ENCODE data around the gene MECR.

MECR gene

GRCh38 chr1:29253180-29253579 is 22.4 kb upstream of the MECR start:
- Histone ChIP-seq H3K27me3 (replicated peaks; ENCODE audit: control insufficient read depth, insufficient read depth, low read length) (peaks cover under 1% of the 10 kb centered on the region), H3K4me3 (replicated peaks; ENCODE audit: low read depth, low read length) (no peak overlapping the region), H3K36me3 (ENCODE audit: control insufficient read depth, insufficient read depth, low read length) (no peaks in the 10 kb centered on the region)
- no peak for TF ChIP-seq CTCF (IDR thresholded peaks at IDR 0.05; ENCODE audit: insufficient read depth, low read length, poor library complexity, severe bottlenecking)
- no peak for DNase-seq (ENCODE audit: extremely low read depth, insufficient read length)

GRCh38 chr1:29251164-29252124 is 20.7 kb upstream of the MECR start:
- H3K27me3 ChIP-seq (replicated peaks; ENCODE audit: control insufficient read depth, insufficient read depth, low read length) = no peaks in the 10 kb centered on the region; the same call in 1 of the 2 replicates
- H3K4me3 ChIP-seq (replicated peaks; ENCODE audit: low read depth, low read length) = no peak overlapping the region
- TF ChIP-seq CTCF (IDR thresholded peaks at IDR 0.05; ENCODE audit: insufficient read depth, low read length, poor library complexity, severe bottlenecking) = no peak
- no peaks in the 10 kb centered on the region for H3K36me3 ChIP-seq (ENCODE audit: control insufficient read depth, insufficient read depth, low read length)
- DNase-seq (ENCODE audit: extremely low read depth, insufficient read length) = no peak

- no peaks in the 10 kb centered on the region for H3K36me3 ChIP-seq (ENCODE audit: control insufficient read depth, insufficient read depth, low read length)
- DNase-seq (ENCODE audit: extremely low read depth, insufficient read length) = no peak
Measured at GRCh38 chr1:29249951-29250581, 19.3 kb upstream of the MECR start.

GRCh38 chr1:29249170-29249691 is 18.5 kb upstream of the MECR start:
- DNase-seq (ENCODE audit: extremely low read depth, insufficient read length) = no peak
- peaks cover 2% of the 10 kb centered on the region for H3K27me3 ChIP-seq (replicated peaks; ENCODE audit: control insufficient read depth, insufficient read depth, low read length)
- H3K4me3 ChIP-seq (replicated peaks; ENCODE audit: low read depth, low read length) = no peak overlapping the region
- no peak for TF ChIP-seq CTCF (IDR thresholded peaks at IDR 0.05; ENCODE audit: insufficient read depth, low read length, poor library complexity, severe bottlenecking)
- H3K36me3 ChIP-seq (ENCODE audit: control insufficient read depth, insufficient read depth, low read length) = no peaks in the 10 kb centered on the region

More at GRCh38 chr1:29249951-29250581, 19.3 kb upstream of the MECR start:
- TF ChIP-seq CTCF (IDR thresholded peaks at IDR 0.05; ENCODE audit: insufficient read depth, low read length, poor library complexity, severe bottlenecking) = no peak
- Histone ChIP-seq H3K27me3 (replicated peaks; ENCODE audit: control insufficient read depth, insufficient read depth, low read length) (peaks cover 2% of the 10 kb centered on the region), H3K4me3 (replicated peaks; ENCODE audit: low read depth, low read length) (no peak overlapping the region)

- TF ChIP-seq CTCF (IDR thresholded peaks at IDR 0.05; ENCODE audit: insufficient read depth, low read length, poor library complexity, severe bottlenecking) = no peak
- peaks cover 2% of the 10 kb centered on the region for H3K27me3 ChIP-seq (replicated peaks; ENCODE audit: control insufficient read depth, insufficient read depth, low read length)
- no peak for DNase-seq (ENCODE audit: extremely low read depth, insufficient read length)
- no peaks in the 10 kb centered on the region for H3K36me3 ChIP-seq (ENCODE audit: control insufficient read depth, insufficient read depth, low read length)
- no peak overlapping the region for H3K4me3 ChIP-seq (replicated peaks; ENCODE audit: low read depth, low read length)
Measured at GRCh38 chr1:29248409-29248808, 17.7 kb upstream of the MECR start.

Data from GM06990 (cell line).